GM21526 (cell line): ENCODE measurements around the gene CCDC78.

Experiments used
- ATAC-seq: cut with Tn5 transposase; IDR thresholded peaks from one replicate; pipeline ENCODE4 v1.9.1; 2021; ENCODE audit warnings: moderate library complexity; ENCODE audit not compliant: unreplicated experiment, low FRiP score

Gene CCDC78

DNA sequence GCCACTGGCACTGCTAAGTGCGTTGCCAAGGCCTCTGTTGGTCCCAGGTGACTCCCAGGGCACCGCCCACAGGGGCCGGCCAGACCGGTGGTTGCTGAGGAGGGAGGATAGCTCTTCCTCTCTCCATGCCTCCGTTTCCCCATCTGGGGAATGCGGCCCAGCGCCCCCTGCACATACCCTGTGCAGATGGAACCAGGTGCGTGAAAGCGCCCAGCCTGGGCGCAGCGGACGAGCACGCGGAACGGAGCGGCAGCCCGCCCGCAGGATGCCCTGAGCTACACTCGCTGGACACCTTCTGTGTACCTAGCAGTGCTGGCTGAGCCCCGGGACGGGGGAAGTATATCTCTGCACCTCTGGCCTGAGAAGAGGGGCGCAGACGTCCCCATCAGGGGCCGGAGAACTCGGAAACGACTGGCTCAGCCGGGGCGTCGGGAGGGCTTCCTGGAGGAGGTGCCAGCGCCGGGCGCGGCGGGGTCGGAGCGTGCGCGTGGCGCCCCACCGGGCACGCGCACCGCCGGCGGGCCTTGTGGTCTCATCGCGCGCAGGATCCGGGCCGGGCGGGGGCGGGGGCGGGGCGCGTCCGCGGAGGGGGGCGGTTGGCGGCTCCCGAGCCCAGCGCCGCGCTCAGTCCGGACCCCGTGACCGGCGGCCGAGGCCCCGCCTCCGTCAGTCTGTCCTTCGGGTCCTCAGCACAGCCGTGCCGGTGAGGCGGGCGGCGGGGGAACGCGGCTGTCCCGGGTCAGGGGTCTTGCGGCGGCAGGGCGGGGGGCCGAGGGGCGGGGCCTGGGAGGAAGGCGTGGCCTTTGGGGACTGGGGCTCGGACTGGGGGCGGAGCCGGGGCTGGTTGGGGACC lies at the start of gene CCDC78, which contains the start of gene HAGHL:
Gene CCDC78, minus strand, starts transcription at position 6 of the 853 bp plus-strand sequence. CDS start 76 bp downstream, outside the sequence.
Gene HAGHL, plus strand, starts transcription at position 669 of the 853 bp plus-strand sequence. CDS start 404 bp downstream, outside the sequence.
- ATAC-seq = no peak

GRCh38 chr16:775236-775796 lies 49.1 kb upstream of the CCDC78 start:
- ATAC-seq = no peak

DNA sequence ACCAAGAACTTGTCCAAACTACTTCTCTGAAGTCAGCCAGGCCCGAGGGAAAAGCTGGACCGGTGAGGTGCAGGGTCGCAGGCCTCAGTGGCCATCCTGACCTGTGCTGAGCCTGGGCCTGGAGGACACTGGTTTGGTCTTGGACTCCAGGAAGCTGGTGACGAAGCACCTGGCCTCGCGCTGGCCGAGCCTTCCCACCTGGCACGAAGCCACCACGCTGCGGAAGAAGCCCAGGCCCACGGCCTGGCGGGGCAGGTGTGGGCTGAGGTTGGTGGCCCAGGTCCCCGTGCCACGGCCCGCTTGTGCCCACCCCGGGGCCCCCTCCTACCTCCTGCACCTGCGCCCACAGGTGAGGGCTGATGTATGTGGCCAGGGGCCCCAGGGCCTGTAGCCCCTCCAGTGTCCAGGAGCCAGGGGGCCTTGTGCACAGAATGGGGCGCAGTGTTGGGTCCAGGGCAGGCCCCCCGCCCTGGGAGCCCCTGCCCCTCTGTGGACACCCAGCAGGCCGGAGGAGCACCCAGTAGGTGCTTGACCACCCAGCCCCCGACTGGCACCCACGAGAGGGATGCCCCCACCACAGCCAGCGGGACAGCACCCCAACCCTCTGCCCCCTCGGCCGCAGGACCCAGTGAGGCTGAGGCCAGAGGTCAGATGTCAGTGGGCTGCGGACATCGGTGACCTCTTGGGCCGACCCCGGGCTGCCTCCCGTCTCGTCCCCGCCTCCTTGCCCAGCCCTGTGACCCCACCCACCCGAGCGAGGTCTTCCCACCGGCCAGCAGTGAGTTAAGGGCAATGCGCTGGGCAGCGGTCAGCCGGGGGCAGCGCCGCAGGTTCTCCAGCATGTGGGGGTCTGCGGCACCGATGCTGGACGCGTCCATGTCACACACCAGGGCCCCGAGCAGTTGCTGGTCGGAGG lies 48.1 kb upstream of the CCDC78 start:
- ATAC-seq = no peak

GRCh38 chr16:772959-773358 lies 46.7 kb upstream of the CCDC78 start:
- ATAC-seq = no peak

DNA sequence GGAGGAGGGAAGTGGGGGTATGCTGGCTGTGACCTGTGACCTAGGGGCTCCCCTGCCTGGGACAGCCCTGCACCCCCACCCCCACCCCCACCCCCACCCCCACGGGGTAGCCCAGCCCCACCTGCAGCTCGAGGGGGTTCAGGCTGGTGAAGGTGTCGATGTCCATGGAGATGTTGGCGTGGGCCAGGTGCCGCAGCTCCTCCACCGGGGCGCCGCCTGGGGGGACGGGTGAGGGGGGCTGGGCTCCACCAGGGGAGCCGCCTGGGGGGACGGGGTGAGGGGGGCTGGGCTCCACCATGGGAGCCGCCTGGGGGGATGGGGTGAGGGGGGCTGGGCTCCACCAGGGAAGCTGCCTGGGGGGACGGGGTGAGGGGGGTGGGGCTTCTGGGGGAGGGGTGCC lies 44.2 kb upstream of the CCDC78 start:
- ATAC-seq = no peak

- no peak for ATAC-seq
Measured at GRCh38 chr16:769934-770333, 43.7 kb upstream of the CCDC78 start.

- no peak for ATAC-seq
Measured at GRCh38 chr16:769184-769784, 43.0 kb upstream of the CCDC78 start.

DNA sequence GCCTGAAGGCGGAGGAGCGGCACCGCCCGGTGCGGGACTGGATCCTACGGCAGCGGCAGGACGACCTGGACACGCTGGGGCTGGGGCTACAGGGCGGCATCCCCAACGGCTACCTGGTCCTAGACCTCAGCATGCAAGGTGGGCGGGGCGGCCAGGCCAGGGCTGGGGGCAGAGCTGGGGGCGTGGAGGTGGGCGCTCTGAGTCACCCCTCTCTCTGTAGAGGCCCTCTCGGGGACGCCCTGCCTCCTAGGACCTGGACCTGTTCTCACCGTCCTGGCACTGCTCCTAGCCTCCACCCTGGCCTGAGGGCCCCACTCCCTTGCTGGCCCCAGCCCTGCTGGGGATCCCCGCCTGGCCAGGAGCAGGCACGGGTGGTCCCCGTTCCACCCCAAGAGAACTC lies 42.2 kb upstream of the CCDC78 start:
- no peak for ATAC-seq

DNA sequence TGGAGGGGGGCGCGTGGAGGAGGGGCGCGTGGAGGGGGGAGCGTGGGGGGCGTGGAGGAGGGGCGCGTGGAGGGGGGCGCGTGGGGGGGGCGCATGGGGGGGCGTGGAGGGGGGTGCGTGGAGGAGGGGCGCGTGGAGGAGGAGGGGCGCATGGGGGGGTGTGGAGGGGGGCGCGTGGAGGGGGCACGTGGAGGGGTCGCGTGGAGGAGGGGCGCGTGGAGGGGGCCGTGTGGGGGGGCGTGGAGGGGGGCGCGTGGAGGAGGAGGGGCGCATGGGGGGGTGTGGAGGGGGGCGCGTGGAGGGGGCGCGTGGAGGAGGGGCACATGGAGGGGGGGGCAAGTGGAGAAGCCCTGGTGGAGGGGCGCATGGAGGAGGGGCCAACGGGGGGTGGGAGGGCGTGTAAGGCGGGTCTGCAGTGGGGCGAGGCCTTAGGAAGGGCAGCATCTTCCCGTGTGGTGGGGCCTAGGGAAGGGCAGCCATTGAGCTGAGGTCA lies 41.5 kb upstream of the CCDC78 start:
- no peak for ATAC-seq

GRCh38 chr16:766820-767640 lies 40.8 kb upstream of the CCDC78 start:
- ATAC-seq = no peak

- ATAC-seq = no peak
Measured at GRCh38 chr16:766008-766819, 40.0 kb upstream of the CCDC78 start.

DNA sequence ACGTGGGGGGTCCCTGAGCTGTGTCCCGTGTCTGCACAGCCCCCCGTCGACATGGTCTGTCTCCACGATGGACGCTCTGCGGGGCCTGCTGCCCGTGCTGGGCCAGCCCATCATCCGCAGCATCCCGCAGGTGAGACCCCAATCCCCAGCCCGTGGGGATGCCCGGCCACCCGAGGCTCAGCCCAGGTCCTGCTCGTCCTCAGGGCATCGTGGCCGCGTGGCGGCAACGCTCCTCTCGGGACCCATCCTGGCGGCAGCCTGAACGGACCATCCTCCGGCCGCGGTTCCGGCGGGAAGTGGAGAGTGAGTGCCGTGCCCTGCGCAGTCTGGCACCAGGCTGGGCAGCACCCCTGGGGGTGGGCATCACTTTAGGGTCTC lies 39.2 kb upstream of the CCDC78 start:
- ATAC-seq = no peak

DNA sequence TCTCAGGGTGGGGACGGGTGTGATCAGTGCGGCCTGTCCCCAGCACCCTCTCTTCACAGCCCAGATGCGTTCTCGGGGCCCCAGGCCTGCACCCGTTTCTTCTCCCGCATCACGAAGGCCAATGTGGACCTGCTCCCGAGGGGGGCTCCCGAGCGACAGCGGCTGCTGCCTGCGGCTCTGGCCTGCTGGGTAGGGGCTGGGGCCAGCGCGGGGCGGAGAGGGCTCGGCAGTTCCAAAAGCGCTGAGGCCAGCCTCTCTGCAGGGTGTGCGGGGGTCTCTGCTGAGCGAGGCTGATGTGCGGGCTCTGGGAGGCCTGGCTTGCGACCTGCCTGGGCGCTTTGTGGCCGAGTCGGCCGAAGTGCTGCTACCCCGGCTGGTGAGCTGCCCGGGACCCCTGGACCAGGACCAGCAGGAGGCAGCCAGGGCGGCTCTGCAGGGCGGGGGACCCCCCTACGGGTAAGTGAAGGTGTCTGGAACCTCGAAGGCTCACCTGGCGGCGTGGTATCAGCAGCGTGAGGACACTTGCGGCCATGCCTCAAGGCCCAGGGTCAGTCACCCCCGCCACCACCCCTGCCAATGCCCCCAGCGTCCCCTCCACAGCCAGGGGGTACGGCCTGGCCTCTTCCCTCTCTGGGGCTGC lies 38.7 kb upstream of the CCDC78 start:
- ATAC-seq = no peak

GRCh38 chr16:764184-764750 lies 38.0 kb upstream of the CCDC78 start:
- no peak for ATAC-seq

DNA sequence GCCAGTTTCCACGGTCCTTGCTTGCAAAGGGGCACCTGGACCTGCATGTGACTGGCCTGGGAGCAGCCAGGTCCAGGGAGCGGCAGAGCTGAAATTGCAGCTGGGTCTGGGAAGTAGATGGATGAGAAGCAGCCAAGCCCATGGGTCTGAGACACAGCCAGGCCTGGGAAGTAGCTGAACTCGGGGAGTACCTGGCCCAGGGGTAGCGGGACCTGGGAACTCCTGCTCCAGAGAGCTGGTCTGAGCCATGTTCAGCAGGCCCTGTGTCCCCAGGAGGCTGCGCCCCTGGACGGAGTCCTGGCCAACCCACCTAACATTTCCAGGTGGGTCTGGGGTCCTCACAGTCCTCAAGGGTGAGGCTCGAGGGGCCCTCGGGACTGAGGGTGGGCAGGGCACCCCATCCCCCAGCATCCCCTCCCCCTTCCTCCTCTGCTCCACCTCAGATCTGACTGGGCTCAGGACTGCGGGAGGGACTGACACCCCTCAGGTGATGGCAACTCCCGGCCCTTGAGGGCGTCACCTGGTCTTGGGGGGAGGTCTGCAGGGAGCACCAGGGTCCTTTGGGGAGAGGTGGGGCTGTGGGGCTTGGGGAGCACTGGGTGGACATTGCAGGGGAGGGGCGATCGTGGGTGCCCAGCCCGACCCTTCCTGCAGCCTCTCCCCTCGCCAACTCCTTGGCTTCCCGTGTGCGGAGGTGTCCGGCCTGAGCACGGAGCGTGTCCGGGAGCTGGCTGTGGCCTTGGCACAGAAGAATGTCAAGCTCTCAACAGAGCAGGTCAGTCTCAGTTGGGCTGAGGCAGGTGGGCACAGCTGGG lies 37.3 kb upstream of the CCDC78 start:
- no peak for ATAC-seq

DNA sequence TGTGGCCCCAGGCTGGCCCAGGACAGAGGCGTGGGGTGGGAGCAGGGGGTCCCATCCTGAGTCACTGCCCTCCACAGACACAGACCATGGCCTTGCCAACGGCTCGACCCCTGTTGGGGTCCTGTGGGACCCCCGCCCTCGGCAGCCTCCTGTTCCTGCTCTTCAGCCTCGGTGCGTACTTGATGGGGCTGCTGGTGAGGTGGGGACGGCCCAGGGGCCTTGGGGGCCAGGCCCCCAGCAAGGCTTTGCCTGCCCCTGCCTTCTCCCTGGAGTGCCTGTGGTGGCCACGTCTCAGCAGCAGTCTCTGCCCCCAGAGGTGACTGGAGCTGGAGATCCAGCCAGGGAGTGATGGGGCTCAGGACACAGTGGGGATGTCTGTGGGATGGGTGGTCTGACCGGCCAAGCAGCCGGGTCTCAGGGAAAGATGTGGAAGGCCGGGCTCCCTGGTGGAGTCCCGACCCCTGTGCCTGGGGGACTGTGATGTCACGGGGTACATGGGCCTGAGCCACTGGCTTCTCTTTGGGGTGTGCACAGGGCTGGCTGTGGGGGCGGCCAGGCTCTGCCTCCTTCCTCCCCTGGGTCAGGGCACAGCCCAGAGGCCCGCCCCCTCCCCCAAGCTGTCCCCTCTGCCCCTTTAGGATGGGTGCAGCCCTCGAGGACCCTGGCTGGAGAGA lies 36.5 kb upstream of the CCDC78 start:
- ATAC-seq = no peak
